Posterior cingulate gyrus (tissue), 11 donors: ENCODE results near the gene PCDH9.
"Not testable (repeated sequence)": the region's sequence is repeated elsewhere in the genome, so short reads cannot be mapped to it uniquely, and the experiment has no call there.

Experiments used
- DNase-seq, 10 donors: peaks; one replicate each; pipeline versions ENCODE4 v3.0.0 to v3.0.0-alpha.2; 2020 to 2021; ENCODE audit warnings: mixed read lengths in 3 of 10
- intact Hi-C: fragments of 100-400 bp; cut with DNase I; formaldehyde crosslinking; loops from one replicate; pipeline ENCODE4 v1.15.1; 2023

PCDH9 gene

GRCh38 chr13:66887088-66887487 is 343.0 kb downstream of the PCDH9 start:
- no peak for DNase-seq
- intact Hi-C loops, result loop anchor here (10.0 kb wide), 2 partner anchors 162 to 338 kb away; no protein-coding TSS in a partner anchor

GRCh38 chr13:66886264-66886663 is 343.9 kb downstream of the PCDH9 start:
- peak in 5 of 10 donors; percentile 13 to 89 (median 46) for DNase-seq
- intact Hi-C loops, result loop anchor here (10.0 kb wide), 2 partner anchors 161 to 339 kb away; no protein-coding TSS in a partner anchor

- DNase-seq, result not testable (repeated sequence)
- intact Hi-C loops, result loop anchor here (10.0 kb wide), 2 partner anchors 156 to 344 kb away; no protein-coding TSS in a partner anchor
Observed at GRCh38 chr13:66881170-66881569, 349.0 kb downstream of the PCDH9 start.

- intact Hi-C loops, result loop anchor here (10.0 kb wide), 2 partner anchors 155 to 345 kb away; no protein-coding TSS in a partner anchor
- no peak for DNase-seq
Observed at GRCh38 chr13:66879988-66880387, 350.1 kb downstream of the PCDH9 start.

GRCh38 chr13:66875264-66875663 is 354.9 kb downstream of the PCDH9 start:
- DNase-seq, result no peak
- intact Hi-C loops, result no loop called here

- intact Hi-C loops, result no loop called here
- DNase-seq, result no peak
Observed at GRCh38 chr13:66864627-66865026, 365.5 kb downstream of the PCDH9 start.

- intact Hi-C loops, result no loop called here
- DNase-seq, result no peak
Observed at GRCh38 chr13:66860878-66861417, 369.2 kb downstream of the PCDH9 start.

GRCh38 chr13:66859934-66860877 is 369.9 kb downstream of the PCDH9 start:
- intact Hi-C loops, result no loop called here
- no peak for DNase-seq

- intact Hi-C loops, result no loop called here
- DNase-seq, result no peak
Observed at GRCh38 chr13:66859078-66859477, 371.1 kb downstream of the PCDH9 start.

GRCh38 chr13:66858163-66858562 is 372.0 kb downstream of the PCDH9 start:
- no peak for DNase-seq
- intact Hi-C loops, result no loop called here

- intact Hi-C loops, result no loop called here
- no peak for DNase-seq
Observed at GRCh38 chr13:66855131-66855530, 375.0 kb downstream of the PCDH9 start.

GRCh38 chr13:66853564-66853963 is 376.6 kb downstream of the PCDH9 start:
- intact Hi-C loops, result no loop called here
- DNase-seq, result no peak

GRCh38 chr13:66849706-66850105 is 380.4 kb downstream of the PCDH9 start:
- intact Hi-C loops, result no loop called here
- no peak for DNase-seq

- intact Hi-C loops, result no loop called here
- no peak for DNase-seq
Observed at GRCh38 chr13:66847541-66847940, 382.6 kb downstream of the PCDH9 start.

- peak in 2 of 10 donors; percentile 61 to 74 for DNase-seq
- intact Hi-C loops, result no loop called here
Observed at GRCh38 chr13:66845393-66845792, 384.7 kb downstream of the PCDH9 start.

- intact Hi-C loops, result no loop called here
- DNase-seq, result peak in 1 of 10 donors; percentile 56
Observed at GRCh38 chr13:66844933-66845332, 385.2 kb downstream of the PCDH9 start.

- DNase-seq, result no peak
- intact Hi-C loops, result no loop called here
Observed at GRCh38 chr13:66842766-66843165, 387.4 kb downstream of the PCDH9 start.

GRCh38 chr13:66840621-66841020 is 389.5 kb downstream of the PCDH9 start:
- no peak for DNase-seq
- intact Hi-C loops, result no loop called here

- intact Hi-C loops, result no loop called here
- peak in 1 of 10 donors; percentile 55 for DNase-seq
Observed at GRCh38 chr13:66837246-66837645, 392.9 kb downstream of the PCDH9 start.

- intact Hi-C loops, result no loop called here
Observed at GRCh38 chr13:66835040-66835628, 395.0 kb downstream of the PCDH9 start.

More at GRCh38 chr13:66835040-66835628, 395.0 kb downstream of the PCDH9 start:
- peak; percentile 68 to 95 (median 82) for DNase-seq
